Effector memory CD4-positive, alpha-beta T cell (primary cell): ENCODE measurements around the gene MMP3.

Source experiments
- DNase-seq, 3 donors: peaks; one replicate each; pipeline ENCODE4 v3.0.0-alpha.2; 2020
- H3K27ac ChIP-seq: 2 replicates; pipeline ENCODE4 v1.7.0; 2013; ENCODE audit warnings: mild to moderate bottlenecking, low read length, moderate library complexity; ENCODE audit not compliant: insufficient read depth, poor library complexity, severe bottlenecking
- H3K27me3 ChIP-seq: replicated peaks from 2 replicates; pipeline ENCODE4 v1.7.0; 2013; ENCODE audit warnings: mild to moderate bottlenecking, low read length; ENCODE audit not compliant: insufficient read depth, control insufficient read depth, poor library complexity, severe bottlenecking
- H3K36me3 ChIP-seq: 2 replicates; pipeline ENCODE4 v1.7.0; 2013; ENCODE audit warnings: mild to moderate bottlenecking, low read length, moderate library complexity; ENCODE audit not compliant: control insufficient read depth, insufficient read depth
- H3K4me1 ChIP-seq: 2 replicates; pipeline ENCODE4 v1.7.0; 2013; ENCODE audit warnings: low read length, mild to moderate bottlenecking; ENCODE audit not compliant: control insufficient read depth, insufficient read depth, poor library complexity, severe bottlenecking
- H3K4me3 ChIP-seq: 2 replicates; pipeline ENCODE4 v1.7.0; 2013; ENCODE audit warnings: low read length, low read depth, mild to moderate bottlenecking; ENCODE audit not compliant: insufficient read depth, poor library complexity, severe bottlenecking
- H3K9me3 ChIP-seq: 2 replicates; pipeline ENCODE4 v1.7.0; 2013; ENCODE audit warnings: mild to moderate bottlenecking, low read length, moderate library complexity; ENCODE audit not compliant: control insufficient read depth

Gene MMP3

DNA sequence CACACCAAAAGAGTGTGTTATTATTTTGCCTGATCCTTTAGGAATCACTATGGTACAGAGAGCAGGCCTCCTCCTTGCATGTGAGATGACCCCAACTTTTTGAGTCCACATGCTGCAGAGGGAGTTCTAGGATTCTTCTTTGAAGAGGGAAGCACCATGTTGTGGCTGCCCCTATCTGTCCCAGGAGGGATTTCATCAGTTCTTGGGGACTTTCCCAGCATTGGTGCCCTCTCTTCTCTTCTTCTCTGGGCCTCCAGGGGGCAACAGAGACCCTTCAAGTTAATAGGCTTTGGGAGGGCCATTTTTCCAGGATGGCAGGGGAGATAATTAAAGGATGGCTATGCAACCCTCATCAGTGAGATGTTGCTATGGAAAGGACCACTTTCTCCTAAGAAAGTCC, 49.0 kb downstream of the MMP3 start:
- Histone ChIP-seq H3K27ac (no peak overlapping the region), H3K4me1 (no peaks in the 10 kb centered on the region), H3K9me3 (no peaks in the 10 kb centered on the region), H3K27me3 (peaks cover 4% of the 10 kb centered on the region), H3K36me3 (no peaks in the 10 kb centered on the region), H3K4me3 (no peak overlapping the region)
- DNase-seq = no peak

DNA sequence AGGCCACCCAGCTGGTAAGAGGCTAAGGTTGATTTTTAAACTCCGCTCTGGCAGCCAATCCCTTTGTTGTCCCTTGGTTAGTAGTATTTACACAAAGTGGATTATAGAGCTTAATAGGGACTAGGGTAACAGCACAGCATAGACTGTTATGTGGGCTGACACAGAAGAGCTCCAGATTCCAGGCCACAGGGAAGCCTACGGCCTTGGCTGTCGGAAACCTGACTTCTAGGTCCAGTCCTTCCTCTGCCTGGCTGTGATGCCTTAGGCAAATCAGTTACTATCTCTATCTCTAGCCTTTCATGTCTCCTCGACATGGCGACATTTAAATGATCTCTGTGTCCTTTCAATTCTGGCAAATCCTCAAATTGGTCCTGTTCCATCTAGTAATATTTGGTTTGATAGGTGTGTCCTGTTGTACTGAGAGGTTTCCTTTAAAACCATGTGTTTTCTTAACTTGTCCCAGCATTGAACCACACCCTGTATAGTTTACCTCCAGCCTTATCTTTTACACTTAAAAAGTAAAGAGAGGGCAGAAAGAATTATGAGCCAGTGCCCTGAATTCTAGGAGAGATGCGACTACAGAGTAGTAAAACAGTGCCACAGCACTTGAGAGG, 49.6 kb downstream of the MMP3 start:
- Histone ChIP-seq H3K27me3 (peaks cover 4% of the 10 kb centered on the region), H3K4me1 (no peaks in the 10 kb centered on the region), H3K9me3 (no peaks in the 10 kb centered on the region), H3K36me3 (no peaks in the 10 kb centered on the region), H3K4me3 (no peak overlapping the region), H3K27ac (no peak overlapping the region)
- no peak for DNase-seq

DNA sequence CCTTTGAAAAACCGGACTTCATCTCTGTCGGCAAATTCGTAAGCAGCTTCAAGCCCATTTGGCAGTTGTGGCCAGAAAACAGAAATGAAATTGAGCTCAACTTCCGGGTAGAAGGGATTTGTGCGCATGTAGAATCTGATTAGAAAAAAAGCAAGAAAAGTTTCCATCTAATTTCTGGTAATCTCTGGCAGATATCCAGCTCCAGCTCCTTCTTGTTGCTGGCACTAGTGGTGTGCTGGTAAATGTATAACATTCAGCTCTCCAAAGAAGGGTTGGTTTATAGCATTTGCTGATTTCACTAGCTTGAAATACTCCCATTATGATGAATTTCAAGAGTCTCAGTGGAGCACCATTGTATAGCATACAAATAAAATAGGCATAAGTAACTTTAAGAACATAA, 50.8 kb downstream of the MMP3 start:
- DNase-seq = no peak
- Histone ChIP-seq H3K9me3 (no peaks in the 10 kb centered on the region), H3K27me3 (peaks cover 4% of the 10 kb centered on the region), H3K36me3 (no peaks in the 10 kb centered on the region), H3K4me1 (no peaks in the 10 kb centered on the region), H3K4me3 (no peak overlapping the region), H3K27ac (no peak overlapping the region)

DNA sequence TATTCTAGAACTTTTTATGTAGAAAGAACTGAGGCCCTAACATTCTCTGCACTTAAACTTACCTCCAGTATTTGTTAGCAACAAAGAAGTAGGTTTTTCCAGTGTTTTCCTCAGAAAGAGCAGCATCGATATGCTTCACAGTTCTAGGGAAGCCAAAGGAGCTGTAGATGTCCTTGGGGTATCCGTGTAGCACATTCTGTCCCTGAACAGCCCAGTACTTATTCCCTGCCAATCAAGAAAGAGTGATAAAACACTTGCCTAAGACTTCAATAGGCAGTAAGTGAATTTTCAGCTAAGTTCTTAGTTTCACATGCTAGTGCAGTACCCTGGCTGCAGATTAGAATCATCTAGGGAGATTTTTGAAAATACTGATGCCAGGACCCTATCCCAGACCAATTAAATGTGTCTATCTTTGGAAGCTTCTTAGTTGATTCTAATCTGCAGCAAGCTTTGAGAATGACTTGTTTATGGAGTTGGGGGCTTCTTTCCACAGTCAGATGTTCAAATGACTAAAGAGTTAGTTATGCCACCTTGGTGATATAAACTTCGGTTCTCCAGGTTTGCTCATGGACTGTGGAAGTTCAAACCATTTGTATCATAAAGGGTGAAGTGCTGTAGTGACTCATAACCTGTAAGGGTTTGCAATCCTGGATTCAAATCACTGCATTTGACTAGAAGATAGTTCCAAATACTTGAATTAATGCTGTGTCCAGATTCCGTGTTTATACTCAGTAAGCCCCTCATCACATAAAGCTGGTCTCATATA, 52.0 kb downstream of the MMP3 start:
- Histone ChIP-seq H3K27me3 (peaks cover 4% of the 10 kb centered on the region), H3K27ac (no peak overlapping the region), H3K36me3 (no peaks in the 10 kb centered on the region), H3K4me1 (no peaks in the 10 kb centered on the region), H3K9me3 (no peaks in the 10 kb centered on the region), H3K4me3 (no peak overlapping the region)
- no peak for DNase-seq

DNA sequence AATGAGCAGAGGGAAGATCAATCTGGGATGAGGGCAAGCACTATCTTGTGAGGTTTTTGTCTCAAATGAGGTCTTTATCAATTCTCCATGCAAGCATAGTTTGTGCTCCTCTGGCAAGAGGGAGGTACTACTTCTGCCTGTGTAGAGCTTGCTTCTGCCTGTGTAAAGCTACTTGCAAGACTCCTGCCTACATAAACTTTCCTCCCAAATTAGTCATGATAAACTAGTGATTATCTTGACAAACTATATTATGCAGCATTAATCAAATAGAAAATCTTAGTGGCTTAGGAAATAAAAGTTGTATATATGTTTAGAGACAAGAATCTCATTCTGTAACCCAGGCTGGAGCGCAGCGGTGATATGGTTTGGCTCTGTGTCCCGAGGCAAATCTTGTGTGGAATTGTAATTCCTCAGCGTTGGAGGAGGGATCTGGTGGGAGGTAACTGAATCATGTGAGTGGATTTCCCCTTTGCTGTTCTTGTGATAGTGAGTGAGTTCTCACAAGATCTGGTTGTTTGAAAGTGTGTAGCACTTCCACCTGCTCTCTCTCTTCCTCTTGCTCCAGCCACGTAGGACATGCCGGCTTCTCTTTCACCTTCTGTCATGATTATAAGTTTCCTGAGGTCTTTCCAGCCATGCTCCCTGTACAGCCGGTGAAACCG, 54.9 kb downstream of the MMP3 start:
- H3K4me3 ChIP-seq = no peak overlapping the region
- no peaks in the 10 kb centered on the region for H3K4me1 ChIP-seq
- no peaks in the 10 kb centered on the region for H3K36me3 ChIP-seq
- H3K9me3 ChIP-seq = no peaks in the 10 kb centered on the region
- H3K27ac ChIP-seq = no peak overlapping the region
- H3K27me3 ChIP-seq = peaks cover 4% of the 10 kb centered on the region
- DNase-seq = no peak
